HEK293T (cell line): Measurements from ENCODE around the gene LELP1.
"Not testable (repeated sequence)": the region's sequence is repeated elsewhere in the genome, so short reads cannot be mapped to it uniquely, and the experiment has no call there.

Experiments
- CTCF ChIA-PET: fragments of 350-600 bp; formaldehyde crosslinking; extraction: SDS; loops from one replicate; lab custom pipeline; 2021; ENCODE audit warnings: antibody characterized with exemption, inconsistent platforms; lab: Yijun Ruan, JAX
- POLR2A ChIA-PET: fragments of 350-600 bp; formaldehyde crosslinking; extraction: SDS; loops from one replicate; lab custom pipeline; 2020; ENCODE audit warnings: antibody characterized with exemption, inconsistent platforms; lab: Yijun Ruan, JAX
- DNase-seq: peaks from one replicate; pipeline ENCODE4 v3.0.0; 2012; ENCODE audit warnings: mixed read lengths; ENCODE audit errors: extremely low spot score
- ARNT ChIP-seq: fragments of 450-650 bp; IDR thresholded peaks from 2 replicates; pipeline ENCODE4 v1.6.1; 2017; ENCODE audit warnings: mild to moderate bottlenecking
- BHLHE40 ChIP-seq: fragments of 450-650 bp; IDR thresholded peaks from 2 replicates; pipeline ENCODE4 v1.6.1; 2016; ENCODE audit warnings: mild to moderate bottlenecking, moderate library complexity, borderline replicate concordance
- CTBP1 ChIP-seq: fragments of 450-650 bp; IDR thresholded peaks from 2 replicates; pipeline ENCODE4 v1.6.1; 2016; ENCODE audit warnings: borderline replicate concordance
- ELF4 ChIP-seq: fragments of 450-650 bp; IDR thresholded peaks from 2 replicates; pipeline ENCODE4 v1.6.1; 2017; ENCODE audit warnings: antibody characterized with exemption
- FOXA1 ChIP-seq: fragments of 450-650 bp; IDR thresholded peaks from 2 replicates; pipeline ENCODE4 v1.6.1; 2016; ENCODE audit warnings: mild to moderate bottlenecking
- FOXK2 ChIP-seq: fragments of 450-650 bp; IDR thresholded peaks from 2 replicates; pipeline ENCODE4 v1.6.1; 2016; ENCODE audit warnings: mild to moderate bottlenecking
- FOXM1 ChIP-seq: fragments of 450-650 bp; IDR thresholded peaks from 2 replicates; pipeline ENCODE4 v1.6.1; 2017; ENCODE audit warnings: mild to moderate bottlenecking, borderline replicate concordance
- HDGF ChIP-seq: fragments of 450-650 bp; IDR thresholded peaks from 2 replicates; pipeline ENCODE4 v1.6.1; 2017; ENCODE audit warnings: antibody characterized with exemption, borderline replicate concordance
- L3MBTL2 ChIP-seq: fragments of 450-650 bp; conservative IDR thresholded peaks from 2 replicates; pipeline ENCODE4 v1.6.1; 2016; ENCODE audit warnings: mild to moderate bottlenecking
- LEF1 ChIP-seq: fragments of 450-650 bp; IDR thresholded peaks from 2 replicates; pipeline ENCODE4 v1.6.1; 2017; ENCODE audit warnings: mild to moderate bottlenecking, borderline replicate concordance
- NFRKB ChIP-seq: fragments of 450-650 bp; IDR thresholded peaks from 2 replicates; pipeline ENCODE4 v1.6.1; 2016; ENCODE audit warnings: mild to moderate bottlenecking, moderate library complexity
- SP1 ChIP-seq: fragments of 450-650 bp; IDR thresholded peaks from 2 replicates; pipeline ENCODE4 v1.6.1; 2017
- SUZ12 ChIP-seq: fragments of 450-650 bp; IDR thresholded peaks from 2 replicates; pipeline ENCODE4 v1.6.1; 2016; ENCODE audit warnings: mild to moderate bottlenecking
- TARDBP ChIP-seq: fragments of 450-650 bp; IDR thresholded peaks from 2 replicates; pipeline ENCODE4 v1.6.1; 2016
- ZNF384 ChIP-seq: fragments of 450-650 bp; IDR thresholded peaks from 2 replicates; pipeline ENCODE4 v1.6.1; 2016
- TF ChIP-seq, protein P1 (sequence below): fragments of 450-650 bp; IDR thresholded peaks from 2 replicates; pipeline ENCODE4 v1.6.1; 2016

Gene LELP1

DNA sequence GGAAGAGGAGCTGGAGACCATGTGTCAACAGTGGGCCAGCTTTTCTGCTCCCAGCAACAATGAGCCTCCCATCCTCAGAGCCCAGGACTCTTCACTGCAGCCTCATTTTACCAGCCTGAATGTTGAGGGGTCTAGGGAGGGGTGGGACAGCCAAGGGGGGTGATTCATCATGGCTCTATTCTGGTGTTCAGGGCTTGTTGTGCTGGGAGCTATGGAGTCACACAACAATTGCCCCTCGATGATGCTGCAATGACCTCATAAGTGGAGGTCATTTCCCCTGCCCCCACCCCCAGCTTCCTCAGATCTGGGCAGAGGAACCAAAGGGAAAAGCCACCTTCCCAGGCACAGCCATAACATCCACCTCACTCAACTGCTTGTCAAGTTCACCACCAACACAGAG lies at the start of gene LELP1:
Gene LELP1 (plus strand): TSS at position 301 of the 400 bp plus-strand sequence. CDS start 1,278 bp downstream, outside the sequence.
- CTCF ChIA-PET: no interaction called here
- POLR2A ChIA-PET: no interaction called here
- TF ChIP-seq ZNF384: no peak
- no peak for TF ChIP-seq SUZ12
- no peak for TF ChIP-seq CTBP1
- TF ChIP-seq TARDBP: no peak
- no peak for TF ChIP-seq FOXM1
- DNase-seq: no peak

DNA sequence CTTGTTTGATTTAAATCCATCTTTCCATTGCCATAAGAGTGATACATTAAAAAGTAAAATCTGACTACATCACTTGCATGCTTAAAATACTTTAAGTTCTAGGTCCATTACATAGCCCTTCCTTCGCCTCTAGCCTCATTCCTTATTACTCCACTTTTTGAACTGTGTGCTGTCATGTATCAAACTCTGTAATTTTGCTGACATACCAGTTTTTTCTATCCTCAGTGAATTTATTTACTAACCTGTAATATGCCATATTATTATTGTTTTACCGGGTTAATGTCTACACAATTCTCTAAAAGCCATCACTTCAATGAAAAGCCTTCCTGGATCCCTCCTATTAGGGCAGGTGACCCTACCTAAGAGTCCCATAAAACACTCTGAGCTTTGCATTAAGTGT lies 47.7 kb upstream of the LELP1 start:
- ChIA-PET POLR2A (no interaction called here), CTCF (no interaction called here)
- TF ChIP-seq, protein P1, sequence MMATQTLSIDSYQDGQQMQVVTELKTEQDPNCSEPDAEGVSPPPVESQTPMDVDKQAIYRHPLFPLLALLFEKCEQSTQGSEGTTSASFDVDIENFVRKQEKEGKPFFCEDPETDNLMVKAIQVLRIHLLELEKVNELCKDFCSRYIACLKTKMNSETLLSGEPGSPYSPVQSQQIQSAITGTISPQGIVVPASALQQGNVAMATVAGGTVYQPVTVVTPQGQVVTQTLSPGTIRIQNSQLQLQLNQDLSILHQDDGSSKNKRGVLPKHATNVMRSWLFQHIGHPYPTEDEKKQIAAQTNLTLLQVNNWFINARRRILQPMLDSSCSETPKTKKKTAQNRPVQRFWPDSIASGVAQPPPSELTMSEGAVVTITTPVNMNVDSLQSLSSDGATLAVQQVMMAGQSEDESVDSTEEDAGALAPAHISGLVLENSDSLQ: no peak
- TF ChIP-seq ZNF384 (no peak), BHLHE40 (no peak), SUZ12 (no peak), CTBP1 (no peak), TARDBP (no peak), FOXK2 (no peak), ELF4 (no peak), LEF1 (no peak), NFRKB (no peak), SP1 (no peak), L3MBTL2 (no peak), HDGF (no peak)
- no peak for DNase-seq

DNA sequence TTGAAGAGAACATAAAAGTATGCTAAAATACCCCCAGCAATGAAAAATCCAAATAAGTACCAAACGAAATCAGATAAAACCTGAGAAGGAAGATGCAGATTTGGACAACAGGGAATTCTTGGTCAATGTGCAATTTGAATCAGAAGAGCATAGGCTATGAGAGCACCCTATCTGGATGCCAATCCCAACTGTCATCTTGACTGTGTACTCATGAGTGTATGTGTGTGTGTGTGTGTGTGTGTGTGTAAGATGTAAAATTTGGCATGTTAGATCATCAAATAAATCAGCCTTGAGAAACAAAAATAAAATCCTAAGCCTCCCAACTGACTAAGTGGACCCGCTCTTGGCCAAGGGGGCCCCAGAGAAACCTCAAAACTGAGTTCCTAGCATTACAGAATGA lies 34.5 kb upstream of the LELP1 start:
- ChIA-PET POLR2A (no interaction called here), CTCF (no interaction called here)
- TF ChIP-seq FOXK2: no peak
- TF ChIP-seq BHLHE40: no peak
- no peak for TF ChIP-seq HDGF
- no peak for TF ChIP-seq L3MBTL2
- TF ChIP-seq ZNF384: no peak
- no peak for TF ChIP-seq LEF1
- TF ChIP-seq TARDBP: no peak
- TF ChIP-seq FOXA1: no peak
- no peak for TF ChIP-seq ELF4
- no peak for TF ChIP-seq NFRKB
- TF ChIP-seq, protein P1: no peak
- no peak for TF ChIP-seq SUZ12
- TF ChIP-seq FOXM1: no peak
- no peak for TF ChIP-seq CTBP1
- TF ChIP-seq SP1: no peak
- DNase-seq: no peak

DNA sequence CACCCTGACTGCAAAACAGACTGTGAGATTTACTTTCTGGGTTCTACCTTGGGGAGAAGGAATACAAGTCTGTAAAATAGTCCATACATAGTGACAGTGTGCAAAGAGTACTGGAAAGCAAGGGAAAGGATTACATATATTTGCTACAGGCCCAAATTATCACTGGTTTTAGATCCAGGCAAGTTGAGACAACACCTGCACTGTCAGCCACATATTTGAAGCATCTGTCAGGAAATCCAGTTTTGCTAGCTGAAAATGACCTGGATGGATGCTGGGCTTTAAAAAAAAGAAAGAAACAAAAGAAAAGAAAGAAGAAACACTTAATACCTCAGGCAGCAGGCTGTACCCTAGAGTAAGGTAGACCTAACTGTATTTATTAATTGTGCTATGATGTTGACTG lies 28.6 kb upstream of the LELP1 start:
- DNase-seq: no peak
- TF ChIP-seq, protein P1: no peak
- TF ChIP-seq HDGF: no peak
- no peak for TF ChIP-seq BHLHE40
- no peak for TF ChIP-seq ARNT
- TF ChIP-seq LEF1: no peak
- TF ChIP-seq SUZ12: no peak
- TF ChIP-seq FOXK2: no peak
- TF ChIP-seq FOXM1: no peak
- TF ChIP-seq SP1: no peak
- POLR2A ChIA-PET: no interaction called here
- CTCF ChIA-PET: no interaction called here

DNA sequence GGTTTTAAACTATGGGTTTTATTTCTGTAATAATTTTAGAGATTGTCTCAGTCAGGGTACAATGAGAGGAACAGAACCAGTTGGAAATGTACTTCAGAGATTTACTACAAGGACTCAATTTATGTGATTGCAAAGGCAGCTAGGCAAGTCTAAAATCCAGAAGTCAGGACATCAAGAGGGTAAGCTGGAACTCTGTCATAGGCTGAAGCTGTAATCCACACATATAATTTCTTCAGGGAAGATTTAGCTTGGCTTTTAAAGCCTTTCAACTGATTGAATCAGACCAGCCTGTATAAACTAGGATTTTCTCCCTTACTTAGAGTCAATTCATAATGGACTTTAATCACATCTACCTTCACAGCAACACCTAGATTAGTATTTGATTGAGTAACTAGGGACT lies 24.3 kb upstream of the LELP1 start:
- CTCF ChIA-PET: no interaction called here
- TF ChIP-seq TARDBP (no peak), ELF4 (no peak), LEF1 (no peak)
- POLR2A ChIA-PET: no interaction called here
- no peak for DNase-seq

DNA sequence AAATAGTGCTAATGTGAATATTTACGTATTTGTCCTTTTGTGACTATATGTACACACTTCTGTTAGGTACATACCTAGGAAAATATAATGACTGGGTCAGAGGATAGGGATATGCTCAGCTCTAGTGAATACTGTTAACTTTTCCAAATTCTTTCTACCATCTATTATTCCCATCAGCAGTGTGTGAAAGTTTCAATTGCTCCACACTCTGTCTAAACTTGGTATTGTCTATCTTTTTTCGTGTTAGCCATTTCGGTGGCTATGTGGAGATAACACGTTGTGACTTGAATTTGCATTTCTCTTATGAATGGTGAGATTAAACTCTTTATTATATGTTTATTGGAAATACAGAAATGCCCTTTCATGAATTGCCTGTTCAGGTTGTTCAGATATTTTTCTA lies 22.7 kb upstream of the LELP1 start:
- CTCF ChIA-PET: no interaction called here
- POLR2A ChIA-PET: no interaction called here
- DNase-seq: no peak
- TF ChIP-seq HDGF: no peak
- TF ChIP-seq ARNT: no peak
- TF ChIP-seq SUZ12: no peak
- TF ChIP-seq FOXK2: no peak
- no peak for TF ChIP-seq CTBP1
- no peak for TF ChIP-seq FOXM1
- no peak for TF ChIP-seq LEF1
- no peak for TF ChIP-seq BHLHE40
- no peak for TF ChIP-seq FOXA1
- TF ChIP-seq TARDBP: no peak
- TF ChIP-seq SP1: no peak
- TF ChIP-seq, protein P1: no peak
- no peak for TF ChIP-seq ZNF384

DNA sequence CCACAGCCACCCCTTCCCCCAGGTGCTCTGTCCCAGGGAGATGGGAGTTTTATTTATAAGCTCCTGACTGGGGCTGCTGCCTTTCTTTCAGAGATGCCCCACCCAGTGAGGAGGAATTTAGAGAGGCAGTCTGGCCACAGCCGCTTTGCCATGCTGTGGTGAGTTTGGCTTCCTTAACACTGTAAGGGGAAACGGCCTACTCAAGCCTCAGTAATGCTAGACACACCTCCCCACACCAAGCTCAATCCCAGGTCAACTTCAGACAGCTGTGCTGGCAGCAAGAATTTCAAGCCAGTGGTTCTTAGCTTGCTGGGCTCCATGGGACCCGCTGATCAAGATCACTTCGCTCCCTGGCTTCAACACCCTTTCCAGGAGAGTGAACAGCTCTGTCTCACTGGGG lies 14.9 kb upstream of the LELP1 start:
- POLR2A ChIA-PET, DNase-seq: not testable (repeated sequence)
- CTCF ChIA-PET: interaction anchor here (0.6 kb wide), 1 partner anchor 33 kb away, joined by 3 read pairs; no protein-coding TSS in a partner anchor
